ENCODE data around the gene CPNE2.

Gene CPNE2

GRCh38 chr16:57123974-57124674 lies 31.7 kb downstream of the CPNE2 start:
- DNase-seq (ENCODE audit: low read depth): no peak

GRCh38 chr16:57125376-57125775 lies 33.0 kb downstream of the CPNE2 start:
- no peak for DNase-seq (ENCODE audit: low read depth)

- DNase-seq (ENCODE audit: low read depth): no peak
Observed at GRCh38 chr16:57125969-57126368, 33.6 kb downstream of the CPNE2 start.

GRCh38 chr16:57126411-57126810 lies 34.0 kb downstream of the CPNE2 start:
- no peak for DNase-seq (ENCODE audit: low read depth)

GRCh38 chr16:57127037-57127763 lies 34.8 kb downstream of the CPNE2 start:
- DNase-seq (ENCODE audit: low read depth): no peak

GRCh38 chr16:57127836-57128235 lies 35.5 kb downstream of the CPNE2 start:
- no peak for DNase-seq (ENCODE audit: low read depth)

- DNase-seq (ENCODE audit: low read depth): no peak
Observed at GRCh38 chr16:57128771-57129389, 36.5 kb downstream of the CPNE2 start.

- DNase-seq (ENCODE audit: low read depth): no peak
Observed at GRCh38 chr16:57130950-57131321, 38.6 kb downstream of the CPNE2 start.

GRCh38 chr16:57131351-57131970 lies 39.1 kb downstream of the CPNE2 start:
- DNase-seq (ENCODE audit: low read depth): no peak

- DNase-seq (ENCODE audit: low read depth): no peak
Observed at GRCh38 chr16:57132470-57132869, 40.1 kb downstream of the CPNE2 start.

- no peak for DNase-seq (ENCODE audit: low read depth)
Observed at GRCh38 chr16:57133031-57133430, 40.6 kb downstream of the CPNE2 start.

GRCh38 chr16:57133886-57134285 lies 41.5 kb downstream of the CPNE2 start:
- DNase-seq (ENCODE audit: low read depth): no peak

GRCh38 chr16:57134982-57135381 lies 42.6 kb downstream of the CPNE2 start:
- DNase-seq (ENCODE audit: low read depth): no peak

- no peak for DNase-seq (ENCODE audit: low read depth)
Observed at GRCh38 chr16:57137043-57137442, 44.7 kb downstream of the CPNE2 start.

GRCh38 chr16:57137566-57138273 lies 45.3 kb downstream of the CPNE2 start:
- no peak for DNase-seq (ENCODE audit: low read depth)

- no peak for DNase-seq (ENCODE audit: low read depth)
Observed at GRCh38 chr16:57138281-57138935, 46.0 kb downstream of the CPNE2 start.

GRCh38 chr16:57140931-57141668 lies 48.7 kb downstream of the CPNE2 start:
- no peak for DNase-seq (ENCODE audit: low read depth)

GRCh38 chr16:57141822-57142631 lies 49.6 kb downstream of the CPNE2 start:
- no peak for DNase-seq (ENCODE audit: low read depth)

- DNase-seq (ENCODE audit: low read depth): no peak
Observed at GRCh38 chr16:57143149-57143921, 51.0 kb downstream of the CPNE2 start.

All from non-pigmented ciliary epithelial cell (primary cell).